DOHH2 (cell line): ENCODE measurements around the gene MRPL34.

Experiments used
- H3F3A ChIP-seq: fragments of 200-600 bp; sonication (generic), shearing (Covaris generic); 2 replicates; pipeline ENCODE4 v1.6.0; 2016; ENCODE audit warnings: antibody characterized with exemption, mild to moderate bottlenecking; ENCODE audit not compliant: control insufficient read depth, insufficient read depth
- H3K27ac ChIP-seq: fragments of 200-600 bp; sonication (generic); 2 replicates; pipeline ENCODE4 v1.5.1; 2014; ENCODE audit warnings: low read depth, mild to moderate bottlenecking, low read length, moderate library complexity
- H3K27me3 ChIP-seq: fragments of 200-600 bp; sonication (generic); 2 replicates; pipeline ENCODE4 v1.6.1; 2014; ENCODE audit warnings: mild to moderate bottlenecking, low read length, mixed read lengths; ENCODE audit not compliant: control insufficient read depth
- H3K36me3 ChIP-seq: fragments of 200-600 bp; sonication (generic); 2 replicates; pipeline ENCODE4 v1.6.1; 2014; ENCODE audit warnings: mild to moderate bottlenecking, low read length, moderate library complexity, mixed read lengths; ENCODE audit not compliant: control insufficient read depth
- H3K4me1 ChIP-seq: fragments of 200-600 bp; sonication (generic); 2 replicates; pipeline ENCODE4 v1.6.1; 2014; ENCODE audit warnings: mild to moderate bottlenecking, low read length, mixed read lengths; ENCODE audit not compliant: control insufficient read depth
- H3K4me2 ChIP-seq: fragments of 200-600 bp; sonication (generic); 2 replicates; pipeline ENCODE4 v1.6.0; 2014; ENCODE audit warnings: mild to moderate bottlenecking, low read length, moderate library complexity
- H3K4me3 ChIP-seq: fragments of 200-600 bp; sonication (generic); 2 replicates; pipeline ENCODE4 v1.5.1; 2014; ENCODE audit warnings: mild to moderate bottlenecking, low read length, mixed read lengths
- H3K79me2 ChIP-seq: fragments of 200-600 bp; sonication (generic); 2 replicates; pipeline ENCODE4 v1.6.1; 2014; ENCODE audit warnings: mild to moderate bottlenecking, low read length, mixed read lengths; ENCODE audit not compliant: control insufficient read depth
- H3K9me2 ChIP-seq: fragments of 200-600 bp; sonication (generic); replicated peaks from 2 replicates; pipeline ENCODE4 v1.6.1; 2014; ENCODE audit warnings: mild to moderate bottlenecking, low read length, mixed read lengths; ENCODE audit not compliant: control insufficient read depth
- H3K9me3 ChIP-seq: fragments of 200-600 bp; sonication (generic); 2 replicates; pipeline ENCODE4 v1.6.1; 2014; ENCODE audit warnings: antibody characterized with exemption, low read length, mixed read lengths; ENCODE audit not compliant: control insufficient read depth, insufficient read depth
- H4K20me1 ChIP-seq: fragments of 200-600 bp; sonication (generic); 2 replicates; pipeline ENCODE4 v1.6.0; 2014; ENCODE audit warnings: low read depth, mild to moderate bottlenecking, antibody characterized with exemption, low read length, moderate library complexity; ENCODE audit not compliant: control insufficient read depth, insufficient read depth
- CTCF ChIP-seq: fragments of 200-600 bp; sonication (generic); IDR thresholded peaks from one replicate; pipeline ENCODE4 v1.5.1; 2014; ENCODE audit warnings: antibody characterized with exemption, mild to moderate bottlenecking, low read depth, low read length; ENCODE audit not compliant: poor library complexity, severe bottlenecking
- EZH2phosphoT487 ChIP-seq: fragments of 200-600 bp; sonication (generic); IDR thresholded peaks from 2 replicates; pipeline ENCODE4 v1.6.1; 2017; ENCODE audit warnings: borderline replicate concordance, mild to moderate bottlenecking, antibody characterized with exemption, low read length, moderate library complexity, mixed read lengths

Gene MRPL34

GRCh38 chr19:17305517-17306284 is at the start of gene MRPL34:
Gene MRPL34, plus strand, starts transcription at chr19:17305872. Its CDS starts 21 bp downstream, at chr19:17305893.
- Histone ChIP-seq H3K27ac (peak within 1 kb of the TSS; percentile 72), H3K4me3 (peak within 1 kb of the TSS; percentile 89), H4K20me1 (peaks cover 8% of the 10 kb centered on the region; the same call in 1 of the 2 replicates), H3K36me3 (peaks cover 19% of the 10 kb centered on the region), H3K27me3 (no peaks in the 10 kb centered on the region), H3F3A (peaks cover 6% of the 10 kb centered on the region), H3K9me3 (no peaks in the 10 kb centered on the region), H3K9me2 (no peaks in the 10 kb centered on the region), H3K79me2 (peaks cover 35% of the 10 kb centered on the region), H3K4me1 (peaks cover 49% of the 10 kb centered on the region), H3K4me2 (peak within 1 kb of the TSS; percentile 86)
- TF ChIP-seq CTCF (peak; percentile 78), EZH2phosphoT487 (no peak)

GRCh38 chr19:17256130-17256529 is 49.5 kb upstream of the MRPL34 start:
- peaks cover 8% of the 10 kb centered on the region for H3K4me1 ChIP-seq
- H3K9me3 ChIP-seq = no peaks in the 10 kb centered on the region
- H3F3A ChIP-seq = 0 out of 2 replicates have a peak, but pooled peaks cover 2% of the 10 kb centered on the region
- no peak overlapping the region for H3K4me2 ChIP-seq
- no peaks in the 10 kb centered on the region for H3K79me2 ChIP-seq
- TF ChIP-seq EZH2phosphoT487 (no peak), CTCF (no peak)
- H4K20me1 ChIP-seq = no peaks in the 10 kb centered on the region
- no peaks in the 10 kb centered on the region for H3K27me3 ChIP-seq
- H3K9me2 ChIP-seq = no peaks in the 10 kb centered on the region
- no peak overlapping the region for H3K27ac ChIP-seq
- H3K4me3 ChIP-seq = no peak overlapping the region
- H3K36me3 ChIP-seq = no peaks in the 10 kb centered on the region

GRCh38 chr19:17259118-17259780 is 46.4 kb upstream of the MRPL34 start:
- H3F3A ChIP-seq = peaks cover 11% of the 10 kb centered on the region; the same call in 1 of the 2 replicates
- TF ChIP-seq EZH2phosphoT487 (no peak), CTCF (no peak)
- no peak overlapping the region for H3K27ac ChIP-seq
- peaks cover 22% of the 10 kb centered on the region for H3K4me1 ChIP-seq
- H3K4me3 ChIP-seq = no peak overlapping the region
- H3K9me2 ChIP-seq = no peaks in the 10 kb centered on the region
- no peaks in the 10 kb centered on the region for H3K36me3 ChIP-seq
- no peaks in the 10 kb centered on the region for H3K27me3 ChIP-seq
- no peaks in the 10 kb centered on the region for H4K20me1 ChIP-seq
- no peaks in the 10 kb centered on the region for H3K79me2 ChIP-seq
- H3K4me2 ChIP-seq = no peak overlapping the region
- no peaks in the 10 kb centered on the region for H3K9me3 ChIP-seq
